HUES48 (cell line): ENCODE results near the gene GALNT7.
"Not testable (repeated sequence)": the region's sequence is repeated elsewhere in the genome, so short reads cannot be mapped to it uniquely, and the experiment has no call there.

ENCODE experiments used
- H3K27ac ChIP-seq: one replicate; pipeline ENCODE4 v1.7.0; 2013; ENCODE audit warnings: low read depth, low read length, inconsistent platforms
- H3K27me3 ChIP-seq: 2 replicates; pipeline ENCODE4 v1.6.1; 2013; ENCODE audit warnings: mild to moderate bottlenecking, low read length; ENCODE audit not compliant: control insufficient read depth, insufficient read depth
- H3K36me3 ChIP-seq: 2 replicates; pipeline ENCODE4 v1.6.1; 2013; ENCODE audit warnings: low read length; ENCODE audit not compliant: control insufficient read depth, insufficient read depth
- H3K4me1 ChIP-seq: 2 replicates; pipeline ENCODE4 v1.6.1; 2013; ENCODE audit warnings: mild to moderate bottlenecking, low read length; ENCODE audit not compliant: control insufficient read depth, insufficient read depth
- H3K4me3 ChIP-seq: 2 replicates; pipeline ENCODE4 v1.5.1; 2013; ENCODE audit warnings: mild to moderate bottlenecking, low read depth, low read length
- H3K9ac ChIP-seq: 2 replicates; pipeline ENCODE4 v1.6.1; 2013; ENCODE audit warnings: mild to moderate bottlenecking, low read depth, low read length, moderate library complexity
- H3K9me3 ChIP-seq: 2 replicates; pipeline ENCODE4 v1.6.1; 2013; ENCODE audit warnings: low read length; ENCODE audit not compliant: control insufficient read depth, insufficient read depth

GALNT7 gene

DNA sequence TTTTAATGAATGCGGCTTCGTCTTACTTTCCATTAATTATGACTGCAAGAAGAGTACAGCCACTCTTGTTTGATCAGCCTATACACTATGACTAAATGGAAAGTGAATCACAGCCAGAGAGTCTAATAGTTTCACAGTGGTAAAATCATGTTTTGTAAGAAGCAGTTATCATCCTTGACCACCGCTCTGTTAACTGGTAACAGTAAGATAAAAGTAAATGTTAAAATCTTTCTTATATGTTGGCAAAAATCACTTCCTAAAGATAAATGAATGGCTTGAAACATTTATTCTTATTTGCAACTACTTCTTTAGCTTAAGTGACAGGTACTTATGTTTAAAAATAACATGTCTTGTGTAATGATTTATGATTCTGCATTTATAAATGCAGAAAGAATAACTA lies 13.2 kb downstream of the GALNT7 start:
- Histone ChIP-seq H3K27me3 (no peaks in the 10 kb centered on the region), H3K4me3 (no peak overlapping the region), H3K9ac (no peak overlapping the region), H3K27ac (no peak overlapping the region), H3K4me1 (peaks cover 21% of the 10 kb centered on the region), H3K9me3 (no peaks in the 10 kb centered on the region), H3K36me3 (peaks cover 3% of the 10 kb centered on the region; the same call in 1 of the 2 replicates)

DNA sequence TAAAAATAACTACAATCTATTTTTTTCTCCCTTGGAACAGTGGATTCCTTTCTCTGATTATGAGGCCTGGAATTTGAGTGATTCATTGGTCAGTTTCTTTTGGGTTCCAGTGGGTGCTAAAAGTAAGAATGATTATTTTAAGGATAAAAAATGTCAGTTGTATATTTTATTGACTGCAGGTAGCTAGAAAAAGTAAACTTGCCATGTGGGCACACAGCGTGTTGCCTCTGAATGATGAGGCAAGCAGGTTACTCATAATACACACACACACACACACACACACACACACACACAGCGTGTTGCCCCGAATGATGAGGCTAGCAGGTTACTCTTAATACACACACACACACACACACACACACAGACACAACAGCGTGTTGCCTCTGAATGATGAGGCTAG lies 13.8 kb downstream of the GALNT7 start:
- no peaks in the 10 kb centered on the region for H3K27me3 ChIP-seq
- H3K4me3 ChIP-seq: no peak overlapping the region
- no peaks in the 10 kb centered on the region for H3K9me3 ChIP-seq
- no peak overlapping the region for H3K9ac ChIP-seq
- H3K4me1 ChIP-seq: peaks cover 16% of the 10 kb centered on the region
- peaks cover 3% of the 10 kb centered on the region; the same call in 1 of the 2 replicates for H3K36me3 ChIP-seq
- H3K27ac ChIP-seq: no peak overlapping the region

GRCh38 chr4:173183659-173184247 lies 15.1 kb downstream of the GALNT7 start:
- H3K36me3 ChIP-seq, H3K27ac ChIP-seq: not testable (repeated sequence)
- H3K4me1 ChIP-seq: 0 out of 2 replicates have a peak, but pooled peaks cover 13% of the 10 kb centered on the region

DNA sequence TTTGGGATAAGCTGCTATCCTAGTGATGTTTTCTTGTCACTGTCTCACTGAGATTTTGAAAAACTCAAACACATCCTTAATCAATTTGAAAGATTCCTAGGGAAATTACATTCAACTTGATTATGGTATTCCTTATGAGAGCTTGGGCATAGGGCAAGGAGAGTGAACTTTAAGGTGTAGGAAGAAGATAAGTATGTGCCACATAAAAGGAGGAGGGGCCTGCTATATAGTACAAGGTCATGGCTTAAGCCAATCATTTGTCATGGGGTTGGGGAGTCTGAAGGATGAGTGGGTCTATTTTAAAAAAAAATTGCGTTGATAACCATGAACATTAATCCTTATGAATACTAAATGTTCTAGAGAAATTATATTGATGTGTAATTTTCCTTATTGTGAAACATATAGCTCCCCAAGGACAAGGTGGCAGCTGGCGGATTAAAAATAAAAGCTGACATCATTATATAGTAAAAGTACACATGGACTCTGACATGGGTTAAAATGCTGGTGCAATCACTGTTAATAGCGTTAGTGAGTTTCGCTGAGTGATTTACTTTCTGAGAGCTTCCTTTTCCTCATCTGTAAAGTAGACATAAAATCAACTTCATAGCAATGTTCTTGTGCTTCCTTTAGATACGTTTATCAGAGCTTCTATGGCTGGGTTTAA lies 17.4 kb downstream of the GALNT7 start:
- peaks cover 3% of the 10 kb centered on the region; the same call in 1 of the 2 replicates for H3K36me3 ChIP-seq
- H3K4me3 ChIP-seq: no peak overlapping the region
- peaks cover 24% of the 10 kb centered on the region for H3K4me1 ChIP-seq
- H3K27me3 ChIP-seq: no peaks in the 10 kb centered on the region
- no peak overlapping the region for H3K27ac ChIP-seq
- no peaks in the 10 kb centered on the region for H3K9me3 ChIP-seq
- no peak overlapping the region for H3K9ac ChIP-seq

More at GRCh38 chr4:173183659-173184247, 15.1 kb downstream of the GALNT7 start:
- not testable (repeated sequence) for H3K9ac ChIP-seq, H3K27me3 ChIP-seq, H3K4me3 ChIP-seq, H3K9me3 ChIP-seq

GRCh38 chr4:173187732-173188131 lies 19.1 kb downstream of the GALNT7 start:
- no peaks in the 10 kb centered on the region for H3K27me3 ChIP-seq
- H3K9ac ChIP-seq: no peak overlapping the region
- H3K27ac ChIP-seq: no peak overlapping the region
- H3K36me3 ChIP-seq: no peaks in the 10 kb centered on the region
- H3K4me3 ChIP-seq: no peak overlapping the region
- no peaks in the 10 kb centered on the region for H3K9me3 ChIP-seq
- H3K4me1 ChIP-seq: peaks cover 42% of the 10 kb centered on the region

DNA sequence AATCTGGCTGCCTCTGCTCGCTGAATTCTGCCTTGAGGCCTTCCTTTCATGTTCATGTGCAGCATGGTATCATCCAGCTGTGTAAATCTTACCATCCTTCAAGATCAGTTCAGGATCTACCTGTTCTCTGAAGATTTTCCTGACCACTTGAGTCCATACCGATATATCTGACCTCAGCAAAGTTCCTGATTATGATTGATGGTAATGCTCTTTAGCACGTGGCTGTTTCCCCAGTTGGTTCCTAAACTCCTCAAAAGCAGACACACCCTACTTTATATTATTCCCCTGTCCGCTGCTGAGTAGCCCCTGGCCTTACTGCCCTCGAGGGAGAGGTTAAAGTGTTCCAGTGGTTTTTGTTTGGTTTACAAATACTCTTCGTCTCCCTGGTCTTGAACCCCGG lies 20.0 kb downstream of the GALNT7 start:
- H3K4me1 ChIP-seq: peaks cover 48% of the 10 kb centered on the region
- H3K27me3 ChIP-seq: no peaks in the 10 kb centered on the region
- no peak overlapping the region for H3K9ac ChIP-seq
- H3K4me3 ChIP-seq: no peak overlapping the region
- no peaks in the 10 kb centered on the region for H3K36me3 ChIP-seq
- H3K27ac ChIP-seq: no peak overlapping the region
- no peaks in the 10 kb centered on the region for H3K9me3 ChIP-seq

GRCh38 chr4:173189117-173189693 lies 20.6 kb downstream of the GALNT7 start:
- Histone ChIP-seq H3K27me3 (no peaks in the 10 kb centered on the region), H3K4me3 (no peak overlapping the region), H3K9me3 (no peaks in the 10 kb centered on the region), H3K27ac (no peak overlapping the region), H3K36me3 (no peaks in the 10 kb centered on the region), H3K4me1 (peaks cover 54% of the 10 kb centered on the region), H3K9ac (no peak overlapping the region)

DNA sequence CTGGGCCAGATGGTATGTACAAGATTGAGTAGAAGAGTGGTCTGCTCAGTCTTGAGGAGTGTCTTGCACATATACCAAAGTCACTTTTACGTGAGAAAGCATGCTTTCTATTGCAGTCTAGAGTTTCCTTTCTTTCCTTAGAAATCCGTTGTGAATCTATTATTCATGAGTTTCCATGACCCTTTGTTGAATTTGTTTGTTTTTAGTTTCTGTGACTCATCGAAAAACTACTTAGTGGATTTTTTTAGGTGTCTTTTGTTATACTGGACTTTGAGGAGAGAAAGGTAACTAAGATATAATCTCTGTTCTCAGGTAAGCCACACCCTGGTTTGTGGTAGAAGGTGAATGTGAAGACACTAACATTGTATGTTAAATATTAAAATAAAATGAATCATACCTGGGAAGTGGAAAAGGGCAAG lies 23.0 kb downstream of the GALNT7 start:
- Histone ChIP-seq H3K36me3 (no peaks in the 10 kb centered on the region), H3K4me1 (peaks cover 54% of the 10 kb centered on the region), H3K9ac (no peak overlapping the region), H3K27me3 (no peaks in the 10 kb centered on the region), H3K9me3 (no peaks in the 10 kb centered on the region), H3K27ac (peak overlapping the region; percentile 47), H3K4me3 (no peak overlapping the region)

GRCh38 chr4:173192375-173193162 lies 24.0 kb downstream of the GALNT7 start:
- peaks cover 54% of the 10 kb centered on the region for H3K4me1 ChIP-seq

GRCh38 chr4:173194157-173194556 lies 25.5 kb downstream of the GALNT7 start:
- no peaks in the 10 kb centered on the region for H3K27me3 ChIP-seq
- no peak overlapping the region for H3K27ac ChIP-seq
- no peak overlapping the region for H3K4me3 ChIP-seq
- H3K4me1 ChIP-seq: peaks cover 58% of the 10 kb centered on the region
- H3K9ac ChIP-seq: no peak overlapping the region
- H3K9me3 ChIP-seq: no peaks in the 10 kb centered on the region
- no peaks in the 10 kb centered on the region for H3K36me3 ChIP-seq

More at GRCh38 chr4:173192375-173193162, 24.0 kb downstream of the GALNT7 start:
- H3K27ac ChIP-seq: no peak overlapping the region
- no peaks in the 10 kb centered on the region for H3K9me3 ChIP-seq
- no peak overlapping the region for H3K9ac ChIP-seq
- H3K27me3 ChIP-seq: no peaks in the 10 kb centered on the region
- no peaks in the 10 kb centered on the region for H3K36me3 ChIP-seq
- no peak overlapping the region for H3K4me3 ChIP-seq
